H9 (cell line): ENCODE data around the gene ACTL8. TPM values are rescaled to one million over a fixed set of nuclear protein-coding genes. Genes with fewer than 3 reads are reported as not detected.

Experiments
- DNase-seq: peaks from one replicate; pipeline ENCODE4 v3.0.0-alpha.2; 2017
- H2AFZ ChIP-seq: one replicate; pipeline ENCODE4 v1.6.1; 2013; ENCODE audit warnings: mild to moderate bottlenecking, low read length, control low read depth, moderate library complexity
- H2AK5ac ChIP-seq: 2 replicates; pipeline ENCODE4 v1.6.1; 2013; ENCODE audit warnings: low read length, control low read depth, mixed read lengths; ENCODE audit not compliant: insufficient read length
- H2BK120ac ChIP-seq: one replicate; pipeline ENCODE4 v1.6.1; 2013; ENCODE audit warnings: low read depth, mild to moderate bottlenecking, low read length, control low read depth, inconsistent platforms; ENCODE audit not compliant: poor library complexity, severe bottlenecking
- H2BK12ac ChIP-seq: 2 replicates; pipeline ENCODE4 v1.6.1; 2013; ENCODE audit warnings: low read length, control low read depth, mixed read lengths, low read depth; ENCODE audit not compliant: insufficient read length
- H2BK15ac ChIP-seq: 2 replicates; pipeline ENCODE4 v1.6.1; 2013; ENCODE audit warnings: low read depth, low read length, control low read depth
- H2BK20ac ChIP-seq: one replicate; pipeline ENCODE4 v1.6.1; 2013; ENCODE audit warnings: low read depth, mild to moderate bottlenecking, low read length, control low read depth, inconsistent platforms; ENCODE audit not compliant: poor library complexity, severe bottlenecking
- H2BK5ac ChIP-seq: 2 replicates; pipeline ENCODE4 v1.6.1; 2013; ENCODE audit warnings: low read length, control low read depth, mixed read lengths; ENCODE audit not compliant: insufficient read length
- H3K14ac ChIP-seq: 2 replicates; pipeline ENCODE4 v1.6.1; 2013; ENCODE audit warnings: low read length, control low read depth; ENCODE audit not compliant: insufficient read depth
- H3K18ac ChIP-seq: 2 replicates; pipeline ENCODE4 v1.6.1; 2013; ENCODE audit warnings: low read depth, mild to moderate bottlenecking, mixed read lengths, low read length, control low read depth; ENCODE audit not compliant: insufficient read length
- H3K23ac ChIP-seq: 2 replicates; pipeline ENCODE4 v1.6.1; 2013; ENCODE audit warnings: low read length, control low read depth, mixed read lengths, low read depth; ENCODE audit not compliant: insufficient read length
- H3K23me2 ChIP-seq: 2 replicates; pipeline ENCODE4 v1.6.1; 2013; ENCODE audit warnings: low read depth, mild to moderate bottlenecking, mixed read lengths, low read length, control low read depth; ENCODE audit not compliant: insufficient read length, poor library complexity, severe bottlenecking
- H3K27ac ChIP-seq: 2 replicates; pipeline ENCODE4 v1.5.1; 2013; ENCODE audit warnings: low read length, control low read depth, mixed read lengths, low read depth; ENCODE audit not compliant: insufficient read length
- H3K27me3 ChIP-seq: 2 replicates; pipeline ENCODE4 v1.6.1; 2013; ENCODE audit warnings: low read length, control low read depth, inconsistent platforms; ENCODE audit not compliant: insufficient read depth
- H3K4ac ChIP-seq: 2 replicates; pipeline ENCODE4 v1.6.1; 2013; ENCODE audit warnings: low read depth, mild to moderate bottlenecking, control low read depth, inconsistent platforms, low read length, moderate library complexity
- H3K4me1 ChIP-seq: 2 replicates; pipeline ENCODE4 v1.6.1; 2013; ENCODE audit warnings: low read length, control low read depth, inconsistent platforms; ENCODE audit not compliant: insufficient read depth
- H3K4me2 ChIP-seq: 2 replicates; pipeline ENCODE4 v1.6.1; 2013; ENCODE audit warnings: low read length, control low read depth, mixed read lengths; ENCODE audit not compliant: insufficient read length, insufficient read depth
- H3K56ac ChIP-seq: 2 replicates; pipeline ENCODE4 v1.6.1; 2013; ENCODE audit warnings: low read depth, mild to moderate bottlenecking, mixed read lengths, low read length, control low read depth; ENCODE audit not compliant: insufficient read length
- H3K79me1 ChIP-seq: 2 replicates; pipeline ENCODE4 v1.6.1; 2013; ENCODE audit warnings: low read depth, mild to moderate bottlenecking, moderate library complexity, low read length, control low read depth, inconsistent platforms; ENCODE audit not compliant: insufficient read depth, poor library complexity, severe bottlenecking
- H3K79me2 ChIP-seq: 2 replicates; pipeline ENCODE4 v1.6.1; 2013; ENCODE audit warnings: low read length, control low read depth, inconsistent platforms; ENCODE audit not compliant: insufficient read depth
- H3K9ac ChIP-seq: 2 replicates; pipeline ENCODE4 v1.6.1; 2013; ENCODE audit warnings: low read length, control low read depth, mixed read lengths; ENCODE audit not compliant: insufficient read length; ENCODE audit errors: extremely low read depth
- H3K9me3 ChIP-seq: one replicate; pipeline ENCODE4 v1.6.1; 2013; ENCODE audit warnings: low read depth, low read length, inconsistent platforms; ENCODE audit not compliant: control insufficient read depth
- H3T11ph ChIP-seq: one replicate; pipeline ENCODE4 v1.6.1; 2013; ENCODE audit warnings: mild to moderate bottlenecking, low read length, control low read depth, inconsistent platforms
- H4K20me1 ChIP-seq: one replicate; pipeline ENCODE4 v1.6.1; 2013; ENCODE audit not compliant: control insufficient read depth, insufficient read length, insufficient read depth
- H4K5ac ChIP-seq: 2 replicates; pipeline ENCODE4 v1.6.1; 2013; ENCODE audit warnings: low read depth, mild to moderate bottlenecking, mixed read lengths, low read length, control low read depth; ENCODE audit not compliant: insufficient read length
- H4K8ac ChIP-seq: replicated peaks from 2 replicates; pipeline ENCODE4 v1.6.1; 2013; ENCODE audit warnings: low read length, control low read depth, mixed read lengths, low read depth; ENCODE audit not compliant: insufficient read length
- H4K91ac ChIP-seq: 2 replicates; pipeline ENCODE4 v1.6.1; 2013; ENCODE audit warnings: low read depth, mild to moderate bottlenecking, moderate library complexity, mixed read lengths, low read length, control low read depth; ENCODE audit not compliant: insufficient read length
- H3K27ac Mint-ChIP-seq, 3 experiments: 2 replicates in 2 of 3; 3 replicates in 1 of 3; pipeline ENCODE4 v1.8.0; 2020 to 2021; ENCODE audit warnings: mixed read lengths in 3 of 3, mild to moderate bottlenecking in 1 of 3, moderate library complexity in 1 of 3
- H3K27me3 Mint-ChIP-seq: 2 replicates; pipeline ENCODE4 v1.8.0; 2021; ENCODE audit warnings: low read depth, mild to moderate bottlenecking, moderate library complexity, mixed read lengths
- H3K36me3 Mint-ChIP-seq, 3 experiments: 2 replicates in 2 of 3; 3 replicates in 1 of 3; pipeline ENCODE4 v1.8.0; 2020 to 2021; ENCODE audit warnings: low read depth in 3 of 3, mixed read lengths in 3 of 3; ENCODE audit not compliant: insufficient read depth in 1 of 3
- H3K4me1 Mint-ChIP-seq, 2 experiments: 2 replicates each; pipeline ENCODE4 v1.8.0; 2020; ENCODE audit warnings: mixed read lengths in 2 of 2
- H3K4me3 Mint-ChIP-seq, 2 experiments: 2 replicates in 1 of 2; 3 replicates in 1 of 2; pipeline ENCODE4 v1.8.0; 2020 to 2021; ENCODE audit warnings: mild to moderate bottlenecking in 2 of 2, mixed read lengths in 2 of 2, moderate library complexity in 1 of 2
- H3K9me3 Mint-ChIP-seq, 2 experiments: 2 replicates in 1 of 2; 3 replicates in 1 of 2; pipeline ENCODE4 v1.8.0; 2020; ENCODE audit warnings: mild to moderate bottlenecking in 2 of 2, mixed read lengths in 2 of 2, moderate library complexity in 1 of 2
- WGBS: extraction: QIAGEN DNeasy Blood & Tissue Kit; methylation state at CpG from one replicate; pipeline ENCODE4 v1.1.7; 2013; ENCODE audit warnings: missing lambda C conversion rate, low lambda C conversion rate, mixed read lengths; ENCODE audit not compliant: insufficient read length; ENCODE audit errors: extremely low coverage; 5-methylcytosine and 5-hydroxymethylcytosine counted together
- total RNA-seq: library from RNA; stranded (reverse); gene quantifications from 2 replicates; pipeline ENCODE4 v1.2.1, GENCODE V29; 2021
- TF ChIP-seq, protein P1 (sequence below): fragments of 200-600 bp; sonication (generic); conservative IDR thresholded peaks from 3 replicates; pipeline ENCODE4 v1.8.0; 2021; ENCODE audit warnings: antibody characterized with exemption, mild to moderate bottlenecking

Gene ACTL8
- total RNA-seq, 1 experiment from 2014 or later, result not detected

DNA sequence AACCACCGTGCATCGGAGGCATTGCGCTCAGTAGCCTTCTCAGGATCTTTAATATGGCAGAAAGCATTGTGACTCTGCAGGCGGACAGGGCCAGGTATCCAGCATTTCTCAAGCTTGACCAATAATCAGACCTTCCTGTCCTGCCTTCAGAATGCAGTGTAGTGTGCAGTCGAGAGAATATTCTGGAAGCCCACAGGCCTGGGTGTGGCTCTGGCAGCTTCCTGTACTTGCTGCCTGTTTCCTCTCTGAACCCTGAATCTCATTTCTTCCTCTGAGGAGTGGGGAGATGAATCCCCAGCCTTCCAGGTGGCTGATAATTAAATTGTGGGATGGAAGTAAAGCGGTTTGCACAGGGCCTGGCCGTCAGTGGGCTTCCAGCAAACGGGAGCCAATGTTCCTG is 42.3 kb downstream of the ACTL8 start:
- no peaks in the 10 kb centered on the region for H3K9me3 Mint-ChIP-seq
- H3K27ac Mint-ChIP-seq, result no peak overlapping the region; a peak in 1 of 7 replicates

More for the DNA sequence above, 42.3 kb downstream of the ACTL8 start:
- Histone ChIP-seq H4K20me1 (no peaks in the 10 kb centered on the region), H2BK15ac (no peak overlapping the region), H3K14ac (no peak overlapping the region), H2AK5ac (no peak overlapping the region), H3K4me2 (no peak overlapping the region), H3K9me3 (no peaks in the 10 kb centered on the region), H4K91ac (no peak overlapping the region), H2BK12ac (no peak overlapping the region), H2AFZ (no peak overlapping the region), H3K9ac (no peak overlapping the region), H3K23me2 (no peaks in the 10 kb centered on the region), H3K4me1 (no peaks in the 10 kb centered on the region), H3K79me2 (no peaks in the 10 kb centered on the region), H3T11ph (no peak overlapping the region), H2BK20ac (no peak overlapping the region), H2BK120ac (no peak overlapping the region), H4K8ac (no peak overlapping the region), H3K79me1 (no peaks in the 10 kb centered on the region), H3K4ac (no peak overlapping the region), H3K27ac (no peak overlapping the region), H3K23ac (no peak overlapping the region), H4K5ac (no peak overlapping the region), H3K27me3 (no peaks in the 10 kb centered on the region), H2BK5ac (no peak overlapping the region), H3K18ac (no peak overlapping the region), H3K56ac (no peak overlapping the region)
- DNase-seq, result no peak
- TF ChIP-seq, protein P1, sequence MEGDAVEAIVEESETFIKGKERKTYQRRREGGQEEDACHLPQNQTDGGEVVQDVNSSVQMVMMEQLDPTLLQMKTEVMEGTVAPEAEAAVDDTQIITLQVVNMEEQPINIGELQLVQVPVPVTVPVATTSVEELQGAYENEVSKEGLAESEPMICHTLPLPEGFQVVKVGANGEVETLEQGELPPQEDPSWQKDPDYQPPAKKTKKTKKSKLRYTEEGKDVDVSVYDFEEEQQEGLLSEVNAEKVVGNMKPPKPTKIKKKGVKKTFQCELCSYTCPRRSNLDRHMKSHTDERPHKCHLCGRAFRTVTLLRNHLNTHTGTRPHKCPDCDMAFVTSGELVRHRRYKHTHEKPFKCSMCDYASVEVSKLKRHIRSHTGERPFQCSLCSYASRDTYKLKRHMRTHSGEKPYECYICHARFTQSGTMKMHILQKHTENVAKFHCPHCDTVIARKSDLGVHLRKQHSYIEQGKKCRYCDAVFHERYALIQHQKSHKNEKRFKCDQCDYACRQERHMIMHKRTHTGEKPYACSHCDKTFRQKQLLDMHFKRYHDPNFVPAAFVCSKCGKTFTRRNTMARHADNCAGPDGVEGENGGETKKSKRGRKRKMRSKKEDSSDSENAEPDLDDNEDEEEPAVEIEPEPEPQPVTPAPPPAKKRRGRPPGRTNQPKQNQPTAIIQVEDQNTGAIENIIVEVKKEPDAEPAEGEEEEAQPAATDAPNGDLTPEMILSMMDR, result no peak
- Mint-ChIP-seq H3K27me3 (peaks cover 20% of the 10 kb centered on the region), H3K4me3 (no peak overlapping the region), H3K4me1 (peaks cover 0 to 4% of the 10 kb centered on the region in 2 experiments; a peak in 2 of 4 replicates), H3K36me3 (no peaks in the 10 kb centered on the region)
- no CpG with 5 or more reads among the region's 8 CpGs for WGBS
